ENCODE data around the gene LZTR1. TPM values are rescaled to one million over a fixed set of nuclear protein-coding genes. Genes with fewer than 3 reads are reported as not detected.

Gene LZTR1
- total and polyA plus RNA-seq, 2 experiments from 2014 or later = 41.3 to 50.4 TPM

DNA sequence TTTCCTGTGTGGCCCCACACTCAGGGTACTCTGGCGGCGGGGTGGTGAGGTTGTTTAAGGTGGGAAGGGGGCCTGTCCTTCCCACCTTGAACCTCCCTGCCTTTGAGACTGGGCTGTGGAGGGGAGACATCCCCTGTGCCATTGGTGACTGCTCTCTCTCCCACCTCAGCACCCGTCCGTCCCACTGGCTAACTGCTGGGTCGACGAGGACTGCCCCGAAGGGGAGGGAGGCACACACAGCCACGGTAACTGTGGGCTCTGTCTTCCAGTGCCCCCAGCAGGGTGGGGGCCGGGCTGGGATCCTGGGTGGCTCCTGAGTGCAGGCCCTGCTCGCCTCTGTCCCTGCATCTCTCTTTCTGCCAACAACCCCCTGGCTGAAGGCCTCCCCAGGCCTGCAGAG, 40.4 kb downstream of the LZTR1 start:
- no peak overlapping the region for H3K27ac ChIP-seq
- H3K9me2 ChIP-seq (replicated peaks; ENCODE audit: insufficient read depth) = no peaks in the 10 kb centered on the region
- no peaks in the 10 kb centered on the region for H3K9me3 ChIP-seq (ENCODE audit: low read depth)
- no peak overlapping the region for H3K4me2 ChIP-seq
- no peak overlapping the region for H3K4me3 ChIP-seq
- no peaks in the 10 kb centered on the region for H4K20me1 ChIP-seq (ENCODE audit: insufficient read depth, poor library complexity, severe bottlenecking)
- WGBS (ENCODE audit: low lambda C conversion rate, missing lambda C conversion rate) = 86% methylated on average over 9 of the region's 10 CpGs
- no peaks in the 10 kb centered on the region for H3K79me2 ChIP-seq
- H3K4me1 ChIP-seq (ENCODE audit: insufficient read depth) = no peaks in the 10 kb centered on the region
- no peaks in the 10 kb centered on the region for H3K36me3 ChIP-seq (replicated peaks; ENCODE audit: insufficient read depth, low read depth)
- no peak for DNase-seq (ENCODE audit: low spot score)
- H3K27me3 ChIP-seq = no peaks in the 10 kb centered on the region
- no peak for TF ChIP-seq EZH2 (IDR thresholded peaks at IDR 0.05; ENCODE audit: borderline replicate concordance)
- TF ChIP-seq EZH2phosphoT487 (IDR thresholded peaks at IDR 0.05; ENCODE audit: low read depth, severe bottlenecking, unreplicated experiment) = no peak
- TF ChIP-seq, protein P1, sequence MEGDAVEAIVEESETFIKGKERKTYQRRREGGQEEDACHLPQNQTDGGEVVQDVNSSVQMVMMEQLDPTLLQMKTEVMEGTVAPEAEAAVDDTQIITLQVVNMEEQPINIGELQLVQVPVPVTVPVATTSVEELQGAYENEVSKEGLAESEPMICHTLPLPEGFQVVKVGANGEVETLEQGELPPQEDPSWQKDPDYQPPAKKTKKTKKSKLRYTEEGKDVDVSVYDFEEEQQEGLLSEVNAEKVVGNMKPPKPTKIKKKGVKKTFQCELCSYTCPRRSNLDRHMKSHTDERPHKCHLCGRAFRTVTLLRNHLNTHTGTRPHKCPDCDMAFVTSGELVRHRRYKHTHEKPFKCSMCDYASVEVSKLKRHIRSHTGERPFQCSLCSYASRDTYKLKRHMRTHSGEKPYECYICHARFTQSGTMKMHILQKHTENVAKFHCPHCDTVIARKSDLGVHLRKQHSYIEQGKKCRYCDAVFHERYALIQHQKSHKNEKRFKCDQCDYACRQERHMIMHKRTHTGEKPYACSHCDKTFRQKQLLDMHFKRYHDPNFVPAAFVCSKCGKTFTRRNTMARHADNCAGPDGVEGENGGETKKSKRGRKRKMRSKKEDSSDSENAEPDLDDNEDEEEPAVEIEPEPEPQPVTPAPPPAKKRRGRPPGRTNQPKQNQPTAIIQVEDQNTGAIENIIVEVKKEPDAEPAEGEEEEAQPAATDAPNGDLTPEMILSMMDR (IDR thresholded peaks at IDR 0.05; ENCODE audit: poor library complexity) = no peak
- H2AFZ ChIP-seq = no peak overlapping the region

DNA sequence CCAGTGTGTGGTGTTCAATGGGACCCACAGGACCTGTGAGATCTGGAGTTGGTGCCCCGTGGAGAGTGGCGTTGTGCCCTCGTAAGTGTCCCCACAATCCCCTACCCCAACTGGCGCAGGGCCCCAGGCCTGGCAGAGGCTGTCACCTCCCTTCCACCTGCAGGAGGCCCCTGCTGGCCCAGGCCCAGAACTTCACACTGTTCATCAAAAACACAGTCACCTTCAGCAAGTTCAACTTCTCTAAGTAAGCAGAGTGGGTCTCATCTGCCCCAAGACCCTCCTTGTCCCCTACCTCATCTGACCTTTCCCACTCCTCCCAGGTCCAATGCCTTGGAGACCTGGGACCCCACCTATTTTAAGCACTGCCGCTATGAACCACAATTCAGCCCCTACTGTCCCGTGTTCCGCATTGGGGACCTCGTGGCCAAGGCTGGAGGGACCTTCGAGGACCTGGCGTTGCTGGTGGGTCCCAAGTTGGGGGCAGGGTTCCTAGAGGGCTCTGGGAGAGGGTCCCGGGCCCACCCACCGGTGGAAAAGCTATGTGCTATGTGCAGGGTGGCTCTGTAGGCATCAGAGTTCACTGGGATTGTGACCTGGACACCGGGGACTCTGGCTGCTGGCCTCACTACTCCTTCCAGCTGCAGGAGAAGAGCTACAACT, 41.0 kb downstream of the LZTR1 start:
- Histone ChIP-seq H3K4me2 (no peak overlapping the region), H3K36me3 (replicated peaks; ENCODE audit: insufficient read depth, low read depth) (no peaks in the 10 kb centered on the region), H3K4me1 (ENCODE audit: insufficient read depth) (no peaks in the 10 kb centered on the region), H3K9me2 (replicated peaks; ENCODE audit: insufficient read depth) (no peaks in the 10 kb centered on the region), H2AFZ (no peak overlapping the region), H3K9me3 (ENCODE audit: low read depth) (no peaks in the 10 kb centered on the region), H4K20me1 (ENCODE audit: insufficient read depth, poor library complexity, severe bottlenecking) (no peaks in the 10 kb centered on the region), H3K27me3 (no peaks in the 10 kb centered on the region), H3K79me2 (no peaks in the 10 kb centered on the region), H3K27ac (no peak overlapping the region), H3K4me3 (no peak overlapping the region)
- TF ChIP-seq EZH2 (IDR thresholded peaks at IDR 0.05; ENCODE audit: borderline replicate concordance) (no peak), EZH2phosphoT487 (IDR thresholded peaks at IDR 0.05; ENCODE audit: low read depth, severe bottlenecking, unreplicated experiment) (no peak)
- TF ChIP-seq, protein P1 (IDR thresholded peaks at IDR 0.05; ENCODE audit: poor library complexity) = no peak
- 84% methylated on average over 13 of the region's 13 CpGs for WGBS (ENCODE audit: low lambda C conversion rate, missing lambda C conversion rate)
- no peak for DNase-seq (ENCODE audit: low spot score)

DNA sequence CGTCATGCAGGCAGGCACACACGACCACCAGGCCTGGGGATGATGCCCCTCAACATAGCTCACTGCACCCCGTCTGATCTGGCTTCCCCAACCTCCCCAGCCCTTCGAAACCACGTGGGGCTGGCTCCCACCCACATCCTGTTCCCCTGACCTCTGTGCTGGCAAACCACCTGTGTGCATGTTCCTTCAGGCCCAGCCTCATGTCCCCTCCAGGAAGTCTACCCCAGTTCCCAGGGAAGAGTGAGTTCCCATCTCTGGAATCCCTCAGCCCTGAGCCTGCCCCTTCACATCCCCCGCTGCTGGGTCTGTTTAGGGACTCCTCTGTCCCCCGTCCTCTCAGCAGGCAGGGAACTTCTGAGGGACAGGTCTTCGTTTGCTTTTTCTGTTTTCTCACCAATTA, 43.2 kb downstream of the LZTR1 start:
- H3K79me2 ChIP-seq = no peaks in the 10 kb centered on the region
- 77% methylated on average over 8 of the region's 8 CpGs for WGBS (ENCODE audit: low lambda C conversion rate, missing lambda C conversion rate)

More for the DNA sequence above, 43.2 kb downstream of the LZTR1 start:
- Histone ChIP-seq H3K36me3 (replicated peaks; ENCODE audit: insufficient read depth, low read depth) (no peaks in the 10 kb centered on the region), H3K9me2 (replicated peaks; ENCODE audit: insufficient read depth) (no peaks in the 10 kb centered on the region), H3K4me2 (no peak overlapping the region), H4K20me1 (ENCODE audit: insufficient read depth, poor library complexity, severe bottlenecking) (no peaks in the 10 kb centered on the region), H3K4me1 (ENCODE audit: insufficient read depth) (no peaks in the 10 kb centered on the region), H3K9me3 (ENCODE audit: low read depth) (no peaks in the 10 kb centered on the region), H3K27me3 (no peaks in the 10 kb centered on the region), H2AFZ (no peak overlapping the region), H3K4me3 (no peak overlapping the region), H3K27ac (no peak overlapping the region)
- TF ChIP-seq EZH2phosphoT487 (IDR thresholded peaks at IDR 0.05; ENCODE audit: low read depth, severe bottlenecking, unreplicated experiment) (no peak), EZH2 (IDR thresholded peaks at IDR 0.05; ENCODE audit: borderline replicate concordance) (no peak)
- TF ChIP-seq, protein P1 (IDR thresholded peaks at IDR 0.05; ENCODE audit: poor library complexity) = no peak
- no peak for DNase-seq (ENCODE audit: low spot score)

All from hepatocyte (in vitro differentiated cells).